ENCODE data around the gene SUGCT. TPM values are rescaled to one million over a fixed set of nuclear protein-coding genes. Genes with fewer than 3 reads are reported as not detected.

SUGCT gene
- total and polyA plus RNA-seq, 9 of the 15 experiments (the other 6 are each of a cell fraction or from before 2014, with no cell fraction given): 0.58 to 2.5 (median 1.4) TPM

DNA sequence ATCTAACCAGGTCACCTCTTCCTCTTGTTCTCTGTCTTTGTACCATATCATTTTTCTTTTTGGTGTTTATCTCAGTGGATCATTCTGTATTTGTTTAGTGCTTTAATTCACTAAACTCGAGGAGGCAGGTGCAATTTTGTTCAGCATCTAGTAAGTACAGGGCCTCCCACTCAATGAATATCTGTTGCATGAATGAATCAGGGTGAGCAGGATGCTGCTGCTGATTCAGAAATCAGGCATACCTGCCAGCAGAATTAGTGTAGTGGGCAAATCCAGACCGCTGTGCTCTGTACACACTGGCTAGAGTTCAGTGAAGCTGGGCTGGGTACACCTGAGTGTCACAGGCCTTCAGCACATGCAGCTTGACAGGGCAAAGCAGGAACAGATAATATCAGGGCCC is 511.9 kb downstream of the SUGCT start:
- Histone ChIP-seq H3K4me1 (replicated peaks in 1 of 2; ENCODE audit: control insufficient read depth in 2 of 2, insufficient read depth in 2 of 2, low read length in 2 of 2) (no peaks in the 10 kb centered on the region), H3K36me3 (ENCODE audit: control insufficient read depth, insufficient read depth, low read length) (no peaks in the 10 kb centered on the region), H4K20me1 (replicated peaks; ENCODE audit: control insufficient read depth, insufficient read depth, low read length) (no peaks in the 10 kb centered on the region), H3K79me2 (ENCODE audit: control insufficient read depth, insufficient read depth, low read length) (no peaks in the 10 kb centered on the region), H3K4me3 (no peak overlapping the region), H3K9me3 (replicated peaks; ENCODE audit: control insufficient read depth, insufficient read depth, low read depth, low read length) (no peaks in the 10 kb centered on the region), H3K27ac (ENCODE audit: extremely low read depth, low read depth, low read length) (no peak overlapping the region), H3K9ac (ENCODE audit: insufficient read depth in 1 of 2, low read depth in 2 of 2, low read length in 2 of 2) (no peak overlapping the region), H3K4me2 (ENCODE audit: insufficient read depth, low read length) (no peak overlapping the region), H3K9me1 (ENCODE audit: control insufficient read depth, insufficient read depth, low read length) (no peaks in the 10 kb centered on the region), H3K27me3 (ENCODE audit: control insufficient read depth in 2 of 2, insufficient read depth in 2 of 2, low read length in 2 of 2) (no peaks in the 10 kb centered on the region), H2AFZ (ENCODE audit: low read depth, low read length) (no peak overlapping the region)
- ChIA-PET POLR2A (no interaction called here), CTCF (ENCODE audit: low intra/inter-chr PET ratio) (no interaction called here)
- FAIRE-seq (no peak), DNase-seq (ENCODE audit: extremely low read depth in 1 of 4, low spot score in 3 of 4) (no peak), ATAC-seq (no peak)
- in situ Hi-C loops (cut with MboI): no loop called here
- 9% methylated on average over 2 of the region's 2 CpGs for WGBS (ENCODE audit: insufficient coverage, low coverage, missing lambda C conversion rate)
- intact Hi-C loops (cut with micrococcal nuclease): no loop called here
- no TSS peak for BruUV-seq (replicated peaks)
- TF ChIP-seq MAFF (IDR thresholded peaks at IDR 0.05; ENCODE audit: low read length): no peak
- TF ChIP-seq ZNF778 (CRISPR knock-in tag; IDR thresholded peaks at IDR 0.05): no peak
- TF ChIP-seq IRF2 (CRISPR knock-in tag; IDR thresholded peaks at IDR 0.05): no peak
- TF ChIP-seq, protein P1, sequence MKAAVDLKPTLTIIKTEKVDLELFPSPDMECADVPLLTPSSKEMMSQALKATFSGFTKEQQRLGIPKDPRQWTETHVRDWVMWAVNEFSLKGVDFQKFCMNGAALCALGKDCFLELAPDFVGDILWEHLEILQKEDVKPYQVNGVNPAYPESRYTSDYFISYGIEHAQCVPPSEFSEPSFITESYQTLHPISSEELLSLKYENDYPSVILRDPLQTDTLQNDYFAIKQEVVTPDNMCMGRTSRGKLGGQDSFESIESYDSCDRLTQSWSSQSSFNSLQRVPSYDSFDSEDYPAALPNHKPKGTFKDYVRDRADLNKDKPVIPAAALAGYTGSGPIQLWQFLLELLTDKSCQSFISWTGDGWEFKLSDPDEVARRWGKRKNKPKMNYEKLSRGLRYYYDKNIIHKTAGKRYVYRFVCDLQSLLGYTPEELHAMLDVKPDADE (conservative IDR thresholded peaks at IDR 0.05; ENCODE audit: control insufficient read depth, low read depth, low read length): no peak
- no peak for TF ChIP-seq ARHGAP35 (IDR thresholded peaks at IDR 0.05; ENCODE audit: partially characterized antibody)
- TF ChIP-seq PYGO2 (tag; IDR thresholded peaks at IDR 0.05): no peak
- TF ChIP-seq U2AF1 (optimal IDR thresholded peaks at IDR 0.05; ENCODE audit: low read depth, low read length): no peak
- no peak for TF ChIP-seq BDP1 (IDR thresholded peaks at IDR 0.05; ENCODE audit: insufficient read depth, insufficient read length)
- TF ChIP-seq ZNF217 (CRISPR knock-in tag; IDR thresholded peaks at IDR 0.05): no peak
- no peak for TF ChIP-seq BRCA1 (IDR thresholded peaks at IDR 0.05)
- no peak for TF ChIP-seq BRCA1 (CRISPR knock-in tag; IDR thresholded peaks at IDR 0.05)
- no peak for TF ChIP-seq BRD9 (IDR thresholded peaks at IDR 0.05; ENCODE audit: low read depth, partially characterized antibody)
- no peak for TF ChIP-seq CCNT2 (IDR thresholded peaks at IDR 0.05; ENCODE audit: borderline replicate concordance, extremely low read depth, insufficient read length, low read depth, low read length)
- TF ChIP-seq SPI1 (IDR thresholded peaks at IDR 0.05; ENCODE audit: borderline replicate concordance, low read depth, low read length): no peak
- TF ChIP-seq, protein P2, sequence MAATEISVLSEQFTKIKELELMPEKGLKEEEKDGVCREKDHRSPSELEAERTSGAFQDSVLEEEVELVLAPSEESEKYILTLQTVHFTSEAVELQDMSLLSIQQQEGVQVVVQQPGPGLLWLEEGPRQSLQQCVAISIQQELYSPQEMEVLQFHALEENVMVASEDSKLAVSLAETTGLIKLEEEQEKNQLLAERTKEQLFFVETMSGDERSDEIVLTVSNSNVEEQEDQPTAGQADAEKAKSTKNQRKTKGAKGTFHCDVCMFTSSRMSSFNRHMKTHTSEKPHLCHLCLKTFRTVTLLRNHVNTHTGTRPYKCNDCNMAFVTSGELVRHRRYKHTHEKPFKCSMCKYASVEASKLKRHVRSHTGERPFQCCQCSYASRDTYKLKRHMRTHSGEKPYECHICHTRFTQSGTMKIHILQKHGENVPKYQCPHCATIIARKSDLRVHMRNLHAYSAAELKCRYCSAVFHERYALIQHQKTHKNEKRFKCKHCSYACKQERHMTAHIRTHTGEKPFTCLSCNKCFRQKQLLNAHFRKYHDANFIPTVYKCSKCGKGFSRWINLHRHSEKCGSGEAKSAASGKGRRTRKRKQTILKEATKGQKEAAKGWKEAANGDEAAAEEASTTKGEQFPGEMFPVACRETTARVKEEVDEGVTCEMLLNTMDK (IDR thresholded peaks at IDR 0.05; ENCODE audit: borderline replicate concordance, insufficient read depth, low read depth, low read length, poor library complexity, severe bottlenecking): no peak

Data from K562 (cell line).